CD4-positive, alpha-beta T cell treated with Interleukin-4 for 4 hours (primary cell): ENCODE measurements around the gene NR1D1.

ENCODE experiments used
- DNase-seq: peaks from one replicate; pipeline ENCODE4 v3.0.0-alpha.2; 2020

Gene NR1D1

DNA sequence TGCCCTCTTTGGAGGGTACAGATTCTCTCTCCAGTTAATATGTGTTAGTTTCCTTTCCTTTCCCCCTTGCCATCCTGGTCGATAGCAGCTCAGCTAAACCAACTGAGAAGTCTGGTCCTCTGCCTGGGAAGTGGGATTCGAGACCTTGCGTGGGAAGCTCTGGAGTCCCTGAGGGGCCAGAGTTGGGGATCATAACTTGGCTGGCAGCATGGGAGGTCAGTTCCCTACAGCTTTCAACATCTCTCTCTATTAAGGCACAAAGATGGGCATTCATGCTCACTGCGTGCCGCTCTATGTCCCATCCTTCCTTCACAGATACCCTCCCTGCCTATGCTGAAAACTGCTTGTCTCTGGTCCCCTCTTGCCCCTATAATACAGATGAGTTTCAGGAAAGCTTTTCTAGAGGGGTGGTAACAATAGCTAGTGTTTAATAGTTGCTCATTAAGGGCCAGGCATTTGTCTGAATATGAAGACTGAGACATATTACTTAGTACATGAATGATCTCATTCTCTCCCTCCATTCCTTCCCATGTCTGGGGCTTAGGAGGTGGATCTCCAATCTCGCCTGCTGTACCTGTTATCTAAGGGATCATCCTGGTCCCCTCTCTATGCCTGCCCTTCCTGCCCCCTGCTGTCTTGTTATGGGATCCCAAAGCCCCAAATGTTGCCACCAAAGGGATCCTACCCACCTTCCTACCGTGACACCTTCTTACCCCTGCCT, 26.8 kb downstream of the NR1D1 start:
- no peak for DNase-seq

DNA sequence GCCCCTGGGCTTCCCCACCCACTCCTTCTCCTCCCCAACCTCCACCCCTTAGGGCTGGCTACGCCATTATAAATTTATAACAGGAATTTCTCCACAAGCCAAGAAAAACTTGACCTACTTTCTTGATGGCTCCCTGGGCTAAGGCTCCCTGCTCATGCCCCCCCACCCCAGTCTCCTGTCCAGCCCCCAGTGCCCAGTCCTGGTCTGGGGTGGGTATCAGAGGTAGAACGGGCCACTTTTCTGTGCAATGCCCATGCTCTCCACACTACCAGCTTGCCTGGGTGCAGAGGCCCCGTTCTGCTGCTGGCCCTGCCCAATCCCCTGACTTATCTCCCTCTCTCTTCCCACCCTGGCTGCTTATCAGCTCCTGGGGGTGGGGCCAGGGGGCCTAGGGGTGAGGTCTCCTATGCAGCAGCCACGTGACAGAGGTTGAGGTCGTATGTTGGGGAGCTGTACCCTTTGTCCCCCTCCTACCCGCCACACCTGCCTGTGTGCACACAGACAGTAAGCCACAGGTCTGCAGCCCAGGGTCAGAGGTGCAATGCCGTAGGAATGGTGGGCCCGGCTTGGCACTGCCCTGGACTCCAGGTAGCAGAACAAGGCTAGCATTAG, 27.5 kb downstream of the NR1D1 start:
- no peak for DNase-seq

DNA sequence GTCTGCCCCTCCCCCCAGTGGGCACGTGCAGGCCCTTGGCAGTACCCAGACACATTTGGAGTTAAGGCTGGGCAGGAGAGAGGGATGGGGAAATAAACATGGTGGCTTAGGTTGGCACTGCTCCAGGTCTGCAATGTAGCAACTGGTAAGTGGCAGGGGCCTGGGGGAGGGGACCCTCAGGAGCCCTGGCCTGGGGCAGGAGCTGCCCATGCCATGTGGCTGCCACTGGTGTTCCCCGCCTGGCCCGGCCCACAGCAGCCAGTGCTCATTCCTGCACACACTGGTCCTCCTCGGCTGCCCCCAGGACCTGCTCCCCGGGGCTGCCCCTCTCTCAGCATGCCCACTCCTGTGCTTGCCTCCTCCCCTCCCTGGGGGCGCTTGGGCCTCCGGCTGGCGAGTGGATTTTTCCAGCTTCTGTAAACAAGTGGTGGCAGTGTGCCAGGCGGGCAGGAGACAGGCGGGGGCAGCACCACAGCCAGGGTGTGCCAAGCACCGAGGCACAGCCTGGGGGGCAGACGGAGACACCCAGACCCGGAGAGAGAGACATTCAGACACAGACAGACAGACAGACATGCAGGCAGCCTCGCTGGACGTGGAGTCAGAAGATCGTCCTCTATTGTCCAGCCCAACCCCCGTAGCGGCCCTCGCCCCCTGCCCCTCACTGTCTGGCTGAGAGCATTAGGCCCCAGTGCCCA, 28.2 kb downstream of the NR1D1 start:
- no peak for DNase-seq

DNA sequence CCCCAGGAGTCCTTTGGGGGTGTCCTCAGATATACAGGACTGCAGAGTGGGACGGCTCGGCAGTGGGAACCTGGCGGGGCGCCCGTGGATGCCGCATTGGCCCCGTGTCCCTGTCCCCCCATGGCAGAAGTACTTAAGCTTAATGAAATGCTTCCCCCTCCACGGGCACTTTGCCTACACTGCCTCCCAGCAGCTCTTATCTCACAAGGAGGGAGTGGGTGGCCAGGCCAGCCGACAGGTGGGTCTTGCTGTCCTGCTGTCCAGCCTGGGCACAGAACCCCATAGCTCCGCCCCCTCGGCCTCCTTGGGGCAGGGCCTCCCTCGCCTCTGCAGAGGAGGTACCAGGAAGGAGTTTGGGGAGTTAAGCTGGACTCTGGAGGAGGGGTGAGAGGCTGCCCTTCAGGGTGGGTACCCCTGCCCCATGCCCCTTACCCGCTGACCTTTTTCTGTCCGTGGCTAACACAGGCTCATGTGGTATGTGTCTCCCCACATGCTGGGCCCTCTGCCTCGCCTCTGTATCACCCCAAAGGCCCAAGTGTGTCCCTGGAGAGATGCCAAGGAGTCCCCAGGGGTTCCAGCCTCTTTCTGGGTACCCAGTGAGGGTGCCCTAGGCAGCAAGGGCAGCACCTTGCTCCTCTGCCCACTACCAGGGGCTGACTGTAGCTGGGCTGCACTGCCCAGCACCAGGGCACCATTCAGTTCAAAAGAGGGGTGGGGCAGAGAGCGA, 28.9 kb downstream of the NR1D1 start:
- DNase-seq, result no peak

DNA sequence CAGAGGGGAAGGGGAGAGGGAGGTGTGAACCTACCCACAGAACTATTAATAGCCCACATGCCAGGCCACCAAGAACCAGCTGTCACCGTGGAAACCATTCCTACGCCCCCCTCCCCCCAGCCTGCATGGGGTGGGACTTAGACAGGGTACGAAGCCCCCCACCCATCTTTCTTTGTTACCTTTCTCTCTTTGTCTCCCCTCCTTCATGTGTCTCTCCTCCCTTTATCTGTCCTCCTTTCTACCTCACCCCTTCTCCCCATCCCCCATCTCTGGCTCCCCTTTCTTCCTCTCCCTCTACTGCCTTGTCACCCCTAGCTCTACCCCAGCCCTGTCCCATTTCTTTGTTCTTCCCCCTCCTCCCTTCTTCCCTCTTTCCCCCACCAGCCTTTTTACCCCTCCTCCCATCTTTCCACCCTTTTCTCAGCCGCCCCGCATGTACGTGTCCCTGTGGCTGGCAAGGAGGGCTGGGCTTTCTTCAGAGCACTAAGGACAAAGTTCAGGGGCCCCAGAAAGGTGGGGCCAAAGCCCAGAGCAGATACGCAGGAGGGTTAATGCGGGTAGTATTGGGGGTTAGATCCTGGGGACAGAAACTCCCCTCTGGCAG, 29.6 kb downstream of the NR1D1 start:
- DNase-seq, result no peak

DNA sequence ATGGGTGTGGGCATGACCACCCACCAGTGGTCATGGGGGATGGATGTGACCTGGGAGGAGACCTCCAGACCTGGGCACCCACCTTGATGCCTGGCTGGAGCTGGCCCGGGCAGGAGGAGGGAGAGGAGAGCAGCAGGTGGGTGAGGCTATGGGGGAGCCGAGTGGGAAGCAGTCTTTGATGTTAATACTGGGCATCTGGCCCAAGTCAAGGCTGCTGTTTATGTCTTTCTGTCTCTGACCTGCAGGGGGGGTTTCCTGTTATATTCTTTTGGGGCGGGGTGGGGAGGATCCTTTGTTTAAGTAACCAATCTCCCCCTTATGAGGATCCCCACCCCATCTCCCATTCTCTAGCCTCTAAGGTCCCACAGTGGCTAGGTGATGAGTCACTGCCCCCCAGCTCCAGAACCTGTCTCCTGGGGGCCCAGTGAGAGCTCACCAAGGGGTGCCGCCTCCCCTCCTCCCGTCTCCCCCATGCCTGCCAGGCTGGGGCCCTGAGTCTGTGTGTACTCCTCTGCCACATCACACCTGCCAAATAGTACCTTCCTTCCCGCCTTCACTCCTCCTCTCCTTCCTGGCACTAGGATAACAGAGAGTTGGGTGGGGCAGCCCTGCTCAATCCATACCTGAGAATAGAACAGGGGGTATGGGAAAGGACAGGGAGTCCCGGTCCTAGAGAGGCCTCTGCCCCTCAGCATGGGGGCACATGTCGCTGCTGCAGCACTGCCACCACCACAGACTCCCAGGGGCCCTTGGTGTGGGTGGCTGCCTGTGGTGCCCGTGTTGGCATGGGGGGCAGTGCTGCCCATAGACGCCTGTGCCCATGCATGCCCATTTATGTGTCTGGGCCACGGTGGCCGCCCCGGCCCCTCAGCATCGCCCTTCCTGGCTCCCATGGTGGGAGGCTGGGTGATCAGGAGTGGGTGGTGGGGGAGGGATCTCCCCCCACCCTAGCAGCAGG, 30.4 kb downstream of the NR1D1 start:
- DNase-seq, result peak; percentile 78

DNA sequence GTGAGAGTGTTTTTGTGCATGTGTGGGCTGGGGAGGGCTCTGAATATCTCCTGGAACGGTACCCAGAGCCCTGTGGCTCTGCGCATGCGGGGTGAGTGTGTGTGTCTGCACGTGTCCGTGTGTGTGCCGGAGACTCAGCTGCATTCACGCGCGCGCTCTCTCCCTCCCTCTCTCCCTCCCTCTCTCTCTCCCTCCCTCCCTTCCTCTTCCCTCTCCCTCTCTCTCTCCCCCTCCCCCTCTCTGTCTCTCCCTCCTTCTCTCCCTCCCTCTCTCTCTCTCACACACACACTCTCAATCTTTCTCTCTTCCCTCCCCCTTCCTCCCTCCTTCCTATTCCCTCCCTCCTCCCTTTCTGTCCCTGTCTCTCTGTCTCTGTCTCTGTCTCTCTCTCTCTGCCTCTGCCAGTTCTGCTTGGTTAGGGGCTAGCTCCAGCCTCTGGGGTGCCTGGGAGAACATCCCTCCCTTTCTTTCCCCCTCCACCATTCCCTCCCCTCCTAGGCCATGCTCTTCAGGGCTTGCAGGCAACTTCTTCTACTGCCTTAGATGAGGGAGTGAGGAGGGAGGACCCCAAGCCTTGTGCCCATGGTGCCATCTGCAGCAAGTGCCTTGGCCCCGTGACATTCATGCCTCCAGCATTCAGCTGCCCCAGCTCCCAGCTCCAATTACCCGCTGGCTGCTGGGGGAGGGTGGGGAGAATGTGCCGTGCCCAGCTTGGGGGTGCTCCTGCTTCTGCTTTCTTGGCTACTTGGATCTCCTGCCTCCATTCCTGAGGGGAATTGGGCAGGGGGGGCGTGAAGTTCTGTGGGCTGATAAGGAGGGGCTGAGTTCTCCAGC, 31.3 kb downstream of the NR1D1 start:
- peak; percentile 81 for DNase-seq

DNA sequence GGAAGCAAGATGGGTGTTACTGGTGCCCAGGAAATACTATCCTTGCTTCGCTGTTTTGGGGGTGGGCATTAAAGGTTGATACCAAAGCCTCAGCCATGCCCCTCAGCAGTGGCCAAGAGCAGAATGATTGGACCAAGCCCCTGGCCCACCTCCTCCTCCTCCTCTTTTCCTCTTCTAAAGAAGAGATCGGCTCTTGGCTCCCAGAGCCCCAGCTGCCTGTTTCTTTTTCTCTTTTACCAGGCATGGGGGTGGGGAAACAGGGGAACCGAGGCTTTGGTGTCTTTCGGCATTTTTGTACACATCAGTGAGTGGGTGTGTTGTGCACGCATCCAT, 31.8 kb downstream of the NR1D1 start:
- no peak for DNase-seq

DNA sequence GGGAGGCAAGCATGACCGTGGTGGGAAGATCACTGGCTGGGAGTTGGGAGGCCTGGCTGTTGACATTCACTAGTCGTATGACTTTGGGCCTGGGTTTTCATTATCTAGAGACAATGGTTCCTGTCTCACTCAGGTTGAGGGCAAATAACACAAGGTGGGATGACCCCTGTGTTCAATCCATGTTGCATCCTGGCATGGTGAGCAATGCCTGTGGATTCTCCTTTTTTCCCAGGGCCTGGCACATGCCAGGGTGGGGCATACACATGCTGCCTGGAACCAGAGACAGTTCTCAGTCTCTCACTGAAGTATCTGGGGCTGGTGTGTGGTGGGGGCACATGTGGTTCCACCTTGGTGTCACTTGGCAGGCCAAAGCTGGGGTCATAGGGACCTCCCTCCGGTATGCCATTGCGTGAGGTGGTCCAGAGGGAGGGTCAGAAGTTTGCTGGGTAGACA, 32.2 kb downstream of the NR1D1 start:
- DNase-seq, result no peak

DNA sequence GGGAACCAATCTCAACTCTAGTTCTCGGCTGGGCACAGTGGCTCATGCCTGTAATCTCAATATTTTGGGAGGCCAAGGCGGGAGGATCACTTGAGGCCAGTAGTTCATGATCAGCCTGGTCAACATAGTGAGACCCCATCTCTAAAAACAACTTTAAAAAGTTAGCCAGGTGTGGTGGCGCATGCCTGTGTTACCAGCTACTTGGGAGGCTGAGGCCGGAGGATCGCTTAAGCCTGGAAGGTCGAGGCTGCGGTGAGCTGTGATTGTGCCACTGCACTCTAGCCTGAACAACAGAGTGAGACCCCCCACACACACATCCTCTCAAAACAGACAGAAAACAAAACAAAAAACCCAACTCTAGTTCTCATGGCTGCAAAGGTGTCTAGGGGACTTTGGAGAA, 32.7 kb downstream of the NR1D1 start:
- no peak for DNase-seq

DNA sequence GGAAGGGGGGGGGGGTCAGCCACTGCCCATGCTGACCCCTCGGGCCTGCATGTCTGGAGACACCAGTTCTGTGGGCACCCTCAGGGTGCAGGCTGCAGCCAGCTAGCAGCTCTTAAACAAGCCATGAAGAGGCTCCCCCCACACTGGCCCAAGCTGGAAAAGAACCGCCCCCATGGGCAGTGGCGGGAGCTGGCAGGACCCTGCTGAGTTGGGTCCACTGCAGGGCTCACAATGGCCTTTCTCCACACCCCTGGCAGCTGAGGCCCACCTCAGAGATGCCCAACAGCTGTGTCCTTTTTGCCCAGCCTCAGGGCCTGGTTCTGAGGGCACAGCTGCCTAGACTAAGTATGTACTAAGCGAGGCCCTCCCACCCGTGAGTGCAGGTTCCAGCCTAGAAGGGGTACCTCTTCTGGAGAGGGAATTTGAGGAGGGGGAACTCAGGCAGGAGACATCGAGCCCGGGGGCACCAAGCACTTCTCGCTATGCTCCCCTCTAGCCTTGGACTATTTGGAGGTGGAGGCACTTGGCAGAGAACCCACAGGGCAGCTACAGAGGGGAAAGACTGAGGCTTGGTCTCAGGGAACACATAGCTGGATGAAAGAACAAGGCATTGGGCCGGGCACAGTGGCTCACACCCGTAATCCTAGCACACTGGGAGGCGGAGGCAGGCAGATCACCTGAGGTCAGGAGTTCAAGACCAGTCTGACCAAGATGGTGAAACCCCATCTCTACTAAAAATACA, 34.4 kb downstream of the NR1D1 start:
- no peak for DNase-seq

DNA sequence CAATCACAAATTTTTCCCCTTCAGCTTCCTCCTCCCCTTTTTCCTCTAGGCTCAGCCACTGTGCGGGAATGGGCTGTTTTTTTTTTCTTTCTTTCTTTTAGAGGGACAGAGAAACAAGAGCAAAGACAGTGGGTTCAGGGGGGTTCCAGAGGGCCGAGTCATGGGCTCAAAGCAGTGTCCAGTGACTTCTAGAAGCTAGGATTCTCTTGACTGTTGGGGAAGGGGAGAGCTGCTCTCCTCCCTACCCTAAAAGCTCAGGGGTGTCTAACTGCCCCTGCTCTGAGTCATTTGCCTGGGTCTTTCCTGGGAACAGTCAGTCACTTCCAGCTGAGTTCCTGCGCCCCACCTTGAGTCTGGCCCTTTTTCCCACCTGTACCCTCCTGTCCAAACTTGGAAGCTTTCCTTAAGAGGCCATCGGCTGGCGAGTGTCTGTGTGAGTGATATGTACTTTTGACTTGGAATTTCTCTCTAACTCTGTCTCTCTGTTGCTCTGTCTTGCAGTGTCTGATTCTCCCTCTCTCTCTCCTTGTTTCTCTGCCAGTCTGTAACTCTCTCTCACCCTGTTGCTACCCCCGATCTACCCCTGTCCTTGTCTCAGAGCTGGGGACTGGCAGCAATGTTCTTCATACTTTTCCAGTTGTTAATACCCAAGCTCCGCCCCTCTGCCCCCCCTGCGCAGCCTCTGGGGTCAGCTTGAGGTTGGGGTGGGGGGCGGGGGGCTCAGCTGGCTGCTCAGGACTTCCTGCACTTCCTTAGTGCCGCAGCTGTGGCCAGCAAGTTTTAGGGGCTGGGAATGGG, 35.2 kb downstream of the NR1D1 start:
- DNase-seq, result no peak

DNA sequence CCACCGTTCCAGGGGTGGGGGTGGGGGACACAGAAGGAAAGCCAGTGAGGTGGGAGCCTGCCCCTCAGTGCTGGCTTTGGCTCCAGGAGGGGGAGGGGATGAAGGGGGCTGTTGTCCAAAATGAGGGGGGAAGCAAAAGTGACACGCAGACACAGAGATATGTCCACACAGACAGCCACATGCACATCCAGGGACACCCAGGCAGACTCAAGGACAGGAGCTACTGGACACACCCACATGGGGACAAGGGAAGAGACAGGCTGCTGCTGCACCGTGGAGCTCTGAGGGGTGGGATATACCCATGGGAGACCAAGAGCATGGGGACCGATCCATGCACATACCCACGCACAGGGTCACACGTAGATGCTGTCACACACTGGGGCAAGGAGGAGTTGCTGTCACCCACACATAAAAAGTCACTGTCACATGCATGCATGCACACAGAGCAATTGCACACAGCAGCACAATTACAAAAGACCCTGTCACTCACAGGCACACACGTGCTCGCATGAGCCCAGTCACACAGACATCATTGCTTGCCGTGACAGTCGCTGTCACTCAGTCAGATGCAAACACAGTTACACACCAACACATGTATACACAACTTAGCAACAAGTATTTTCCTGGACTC, 36.4 kb downstream of the NR1D1 start:
- DNase-seq, result no peak

DNA sequence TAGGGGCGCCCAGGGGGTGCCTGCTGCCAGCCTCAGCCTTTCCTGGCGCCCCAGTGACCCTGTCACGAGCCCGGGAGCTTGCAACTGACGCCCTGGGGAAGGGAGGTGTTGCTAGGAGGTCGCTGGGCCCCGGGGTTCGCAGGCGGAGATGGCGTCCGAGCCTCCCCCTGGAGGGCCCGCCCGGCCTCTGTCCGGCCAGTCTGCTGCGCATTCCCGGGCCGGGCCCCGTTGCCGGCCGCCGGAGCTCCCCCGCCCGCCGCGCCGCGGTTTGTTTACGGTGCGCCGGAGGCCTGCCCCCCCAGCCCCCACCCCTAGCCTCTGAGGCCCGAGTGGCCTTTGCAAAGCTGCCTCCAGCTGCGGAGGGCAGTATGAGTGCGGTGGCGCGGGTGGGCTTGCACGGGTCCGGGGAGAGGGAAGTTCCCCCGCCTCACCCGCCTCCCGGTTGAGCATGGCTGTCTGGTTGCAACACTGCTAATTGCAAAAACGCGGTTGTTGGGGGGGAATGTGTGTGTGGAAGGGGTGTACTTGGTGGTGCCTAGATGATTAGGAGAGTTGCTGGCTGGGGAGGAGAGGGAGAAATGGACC, 37.1 kb downstream of the NR1D1 start:
- no peak for DNase-seq

DNA sequence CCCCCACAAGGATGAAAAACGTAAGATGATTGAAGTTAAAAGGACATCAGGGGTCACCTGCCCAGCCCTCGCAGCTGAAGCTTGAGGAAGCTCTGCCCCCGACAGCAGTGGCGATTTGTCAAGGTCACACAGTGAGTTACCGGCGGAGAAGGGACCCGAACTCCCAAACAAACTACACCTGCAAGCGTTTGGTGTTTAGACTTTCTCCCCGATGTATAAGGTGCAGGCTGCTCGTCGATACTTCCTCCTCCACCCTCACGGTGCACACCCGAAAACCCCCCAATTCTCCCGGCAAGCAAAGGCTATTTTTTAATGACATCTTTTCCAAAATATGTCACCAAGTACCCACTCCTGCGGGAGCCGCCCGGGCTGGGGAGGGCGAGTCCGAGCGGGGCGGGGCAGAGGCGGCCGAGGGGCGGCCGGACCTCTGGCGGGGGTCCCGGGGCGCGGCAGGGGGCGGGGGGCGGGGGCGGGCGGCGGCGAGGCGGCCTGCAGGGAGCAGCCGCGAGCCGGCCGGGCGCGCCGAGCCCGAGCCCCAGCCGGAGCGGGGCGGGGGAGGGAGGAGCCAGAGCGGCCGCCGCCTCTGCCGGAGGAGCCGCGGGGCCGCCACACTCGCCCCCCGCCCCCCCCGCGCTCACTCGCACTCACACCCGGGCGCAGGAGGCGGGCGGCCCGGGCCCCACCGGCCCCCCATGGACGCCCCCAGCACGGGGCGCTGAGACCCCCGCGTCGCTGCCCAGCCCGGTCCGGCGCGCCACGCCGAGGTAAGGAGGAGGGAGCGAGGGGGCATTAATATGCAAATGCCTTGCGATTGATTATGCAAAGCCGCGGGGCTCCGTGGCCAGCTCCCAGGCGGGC, 37.8 kb downstream of the NR1D1 start, which contains the start of gene THRA:
THRA (plus strand) TSS at position 637 of the 858 bp plus-strand sequence. CDS start 11,524 bp downstream, outside the sequence.
- DNase-seq, result peak; percentile 46

DNA sequence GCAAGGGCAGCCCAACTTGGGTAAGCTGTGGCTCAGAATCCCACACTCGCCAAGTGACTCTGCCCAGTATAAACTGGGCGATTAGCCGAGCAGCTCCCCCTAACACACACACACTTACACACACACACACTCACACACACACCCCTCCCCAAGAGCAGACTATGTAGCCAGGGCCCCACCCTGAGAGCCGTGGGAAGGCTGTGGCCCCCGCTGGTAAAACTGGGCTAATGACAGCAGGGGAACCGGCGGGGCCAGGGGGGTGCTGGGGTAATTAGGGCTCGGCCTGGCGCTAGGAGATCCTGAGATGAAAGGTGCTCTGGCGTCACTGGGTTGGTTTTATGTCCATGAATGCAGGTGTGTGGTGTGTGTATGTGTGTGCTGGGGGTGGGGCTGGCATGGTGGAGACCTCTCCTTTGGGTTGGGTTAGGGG, 38.8 kb downstream of the NR1D1 start:
- DNase-seq, result no peak

DNA sequence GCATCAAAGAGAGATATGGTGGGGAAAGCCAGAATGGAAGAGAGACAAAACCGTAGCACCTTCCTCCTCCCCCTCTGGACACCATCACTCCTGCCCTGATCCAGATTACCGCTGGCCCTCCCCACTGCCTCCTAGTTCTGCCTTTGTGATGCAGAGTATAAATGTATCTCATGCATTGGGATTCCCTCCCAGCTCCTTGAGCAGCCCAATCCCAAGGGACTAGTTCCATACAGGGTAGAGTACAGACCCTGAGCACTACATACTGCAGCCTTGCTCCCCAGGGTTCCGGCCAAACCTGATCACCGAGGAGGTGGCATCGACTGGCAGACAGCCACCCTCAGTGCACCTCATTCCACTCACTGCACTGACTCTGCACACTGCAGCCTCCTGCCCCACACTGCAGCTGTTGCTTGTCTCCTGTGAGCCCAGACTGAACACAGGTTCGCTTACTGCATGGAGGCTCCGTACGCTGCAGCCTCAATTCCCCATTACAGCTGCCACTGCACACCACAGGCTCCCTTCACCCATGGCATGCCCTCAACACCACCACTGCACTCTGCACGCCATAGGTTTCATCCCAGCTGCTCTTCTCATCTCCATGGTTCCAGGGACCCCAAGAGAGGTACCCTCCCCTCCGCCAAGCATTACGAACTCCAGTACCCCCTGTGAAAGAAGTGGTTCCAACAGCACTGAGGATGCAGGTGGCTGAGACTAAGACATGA, 39.3 kb downstream of the NR1D1 start:
- DNase-seq, result no peak
